GM12801 (cell line): ENCODE data around the gene ADAM23.

ENCODE experiments used
- TF ChIP-seq, protein P1 (sequence below): IDR thresholded peaks from one replicate; pipeline ENCODE4 v1.5.1; 2011; ENCODE audit warnings: control low read depth; ENCODE audit not compliant: insufficient read length; ENCODE audit errors: extremely low read depth

Gene ADAM23

DNA sequence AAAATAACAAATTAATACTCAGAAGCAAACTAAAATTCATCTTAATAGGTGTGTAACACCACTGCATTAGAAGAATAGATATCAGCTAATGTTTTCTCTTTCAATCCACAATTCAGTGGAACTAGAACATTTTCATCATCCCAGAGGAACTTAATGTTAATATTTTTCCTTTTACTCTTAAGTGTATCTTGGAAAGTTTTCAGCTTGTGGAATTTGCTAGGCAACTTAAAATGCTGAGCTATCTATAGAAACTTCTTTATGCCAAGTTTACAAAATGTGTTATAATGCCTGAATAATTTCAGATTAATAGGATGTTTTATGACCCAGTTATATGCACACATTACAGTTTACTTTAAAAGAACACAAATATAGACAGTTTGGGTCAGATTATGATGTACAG lies 112.4 kb downstream of the ADAM23 start:
- TF ChIP-seq, protein P1, sequence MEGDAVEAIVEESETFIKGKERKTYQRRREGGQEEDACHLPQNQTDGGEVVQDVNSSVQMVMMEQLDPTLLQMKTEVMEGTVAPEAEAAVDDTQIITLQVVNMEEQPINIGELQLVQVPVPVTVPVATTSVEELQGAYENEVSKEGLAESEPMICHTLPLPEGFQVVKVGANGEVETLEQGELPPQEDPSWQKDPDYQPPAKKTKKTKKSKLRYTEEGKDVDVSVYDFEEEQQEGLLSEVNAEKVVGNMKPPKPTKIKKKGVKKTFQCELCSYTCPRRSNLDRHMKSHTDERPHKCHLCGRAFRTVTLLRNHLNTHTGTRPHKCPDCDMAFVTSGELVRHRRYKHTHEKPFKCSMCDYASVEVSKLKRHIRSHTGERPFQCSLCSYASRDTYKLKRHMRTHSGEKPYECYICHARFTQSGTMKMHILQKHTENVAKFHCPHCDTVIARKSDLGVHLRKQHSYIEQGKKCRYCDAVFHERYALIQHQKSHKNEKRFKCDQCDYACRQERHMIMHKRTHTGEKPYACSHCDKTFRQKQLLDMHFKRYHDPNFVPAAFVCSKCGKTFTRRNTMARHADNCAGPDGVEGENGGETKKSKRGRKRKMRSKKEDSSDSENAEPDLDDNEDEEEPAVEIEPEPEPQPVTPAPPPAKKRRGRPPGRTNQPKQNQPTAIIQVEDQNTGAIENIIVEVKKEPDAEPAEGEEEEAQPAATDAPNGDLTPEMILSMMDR: no peak

- TF ChIP-seq, protein P1: no peak
Observed at GRCh38 chr2:206556357-206556949, 113.1 kb downstream of the ADAM23 start.

GRCh38 chr2:206557321-206557720 lies 114.0 kb downstream of the ADAM23 start:
- TF ChIP-seq, protein P1: no peak

DNA sequence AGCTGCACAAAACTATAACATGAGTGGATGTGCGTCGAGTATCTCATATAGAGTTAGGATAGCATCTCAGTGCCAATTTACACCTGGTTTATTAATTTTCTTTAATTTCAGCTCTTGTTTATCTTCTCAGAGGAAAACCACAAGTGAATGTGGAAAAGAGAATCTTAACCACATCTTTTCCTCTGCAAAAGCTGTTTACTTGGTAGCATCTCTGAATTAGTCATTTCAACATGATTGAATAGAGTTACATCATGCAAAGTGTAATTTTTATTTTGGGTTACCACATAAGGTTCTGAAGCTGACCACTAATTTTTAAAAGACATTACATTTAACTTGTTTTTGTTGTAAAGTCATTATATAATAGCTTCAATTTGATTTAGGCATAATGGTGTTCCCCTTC lies 115.2 kb downstream of the ADAM23 start:
- TF ChIP-seq, protein P1: no peak

GRCh38 chr2:206561962-206562361 lies 118.6 kb downstream of the ADAM23 start:
- TF ChIP-seq, protein P1: no peak

GRCh38 chr2:206562375-206562774 lies 119.0 kb downstream of the ADAM23 start:
- TF ChIP-seq, protein P1: no peak

DNA sequence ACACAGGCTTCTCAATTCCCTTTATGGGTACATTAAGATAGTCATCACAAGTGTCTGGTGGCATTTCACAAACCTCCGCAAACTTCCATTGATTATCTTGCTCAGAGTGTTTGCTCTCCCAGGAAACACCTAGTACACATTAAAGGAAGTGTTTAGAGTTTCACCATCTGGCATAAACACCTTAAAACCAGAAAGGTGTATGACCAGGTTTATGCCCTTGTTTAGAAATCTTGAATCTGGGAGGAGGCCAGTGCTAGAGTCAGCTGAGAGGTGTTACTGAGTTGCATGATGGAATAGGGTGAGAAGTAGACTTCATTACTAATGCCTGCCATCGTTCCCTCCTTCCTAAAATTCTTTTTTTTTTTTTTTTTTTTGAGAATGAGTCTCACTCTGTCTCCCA lies 120.0 kb downstream of the ADAM23 start:
- TF ChIP-seq, protein P1: no peak

GRCh38 chr2:206565666-206566065 lies 122.3 kb downstream of the ADAM23 start:
- TF ChIP-seq, protein P1: no peak
